Heart left ventricle (tissue), 13 donors: ENCODE data around the gene KCNAB1.

Source experiments
- POLR2A ChIP-seq, 2 donors: fragments of 450-650 bp; IDR thresholded peaks; one replicate each; pipeline ENCODE4 v1.6.1; 2017; ENCODE audit warnings: antibody characterized with exemption in 2 of 2, mild to moderate bottlenecking in 2 of 2, moderate library complexity in 2 of 2
- TF ChIP-seq, protein P1 (sequence below), 12 donors: fragments of 200-600 bp; sonication (generic) in 4 of 12; IDR thresholded peaks; one replicate each; pipeline versions ENCODE4 v1.5.0 to v1.8.0; 2018 to 2022; ENCODE audit warnings: antibody characterized with exemption in 12 of 12, mild to moderate bottlenecking in 5 of 12
- donor health status: ischemic (EF 13 %, LVEDD 7.1; RV severe dilation, severe dysfunction).
- donor health status: DM: no; HTN: yes; CAD: no.
- donor health status: DM: no; HTN: no; CAD: no.
- donor health status: ischemic (EF 25% LVEDD 6.9; RV normal size, moderate dysfunction).
- donor health status: ischemic (EF 25% LVEDD 5.7; RV mildly dilated, moderate dysfunction).
- donor health status: ischemic (EF 35%, LVEDD 5.7; RV mildly dilated, moderate dysfunction).
- donor health status: nonischemic (EF 11% LVEDD 7.7; RV severe dilation, severe dysfunction).
- donor health status: DM: yes; HTN: yes; CAD: no.
- donor health status: PGD.
- donor health status: ischemic (EF 29% LVEDD 5.4; RV normal size, mild dysfunction).
- donor health status: nonischemic (EF 23%, LVEDD 6.1; RV moderate dilation, normal function).

DNA sequence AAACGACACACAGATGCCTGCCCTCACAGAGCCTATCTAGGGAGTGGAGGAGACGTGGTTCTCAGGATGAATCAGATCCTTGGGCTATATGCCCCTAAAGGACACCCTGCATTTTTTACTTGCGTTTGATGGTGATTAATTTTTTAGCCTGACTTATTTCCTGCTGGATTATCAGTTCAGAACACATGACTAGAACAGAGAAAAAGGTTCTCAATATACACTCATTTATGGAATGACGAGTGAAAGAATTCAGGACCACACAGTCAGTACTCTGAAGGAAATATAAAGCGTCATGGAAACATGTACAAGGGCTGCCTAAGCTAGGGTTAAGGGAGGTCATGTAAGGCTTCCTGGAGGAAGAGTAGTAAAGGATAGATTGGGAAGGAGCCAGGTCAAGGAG, 312.8 kb downstream of the KCNAB1 start:
- TF ChIP-seq POLR2A (IDR thresholded peaks at IDR 0.05) = no peak
- TF ChIP-seq, protein P1, sequence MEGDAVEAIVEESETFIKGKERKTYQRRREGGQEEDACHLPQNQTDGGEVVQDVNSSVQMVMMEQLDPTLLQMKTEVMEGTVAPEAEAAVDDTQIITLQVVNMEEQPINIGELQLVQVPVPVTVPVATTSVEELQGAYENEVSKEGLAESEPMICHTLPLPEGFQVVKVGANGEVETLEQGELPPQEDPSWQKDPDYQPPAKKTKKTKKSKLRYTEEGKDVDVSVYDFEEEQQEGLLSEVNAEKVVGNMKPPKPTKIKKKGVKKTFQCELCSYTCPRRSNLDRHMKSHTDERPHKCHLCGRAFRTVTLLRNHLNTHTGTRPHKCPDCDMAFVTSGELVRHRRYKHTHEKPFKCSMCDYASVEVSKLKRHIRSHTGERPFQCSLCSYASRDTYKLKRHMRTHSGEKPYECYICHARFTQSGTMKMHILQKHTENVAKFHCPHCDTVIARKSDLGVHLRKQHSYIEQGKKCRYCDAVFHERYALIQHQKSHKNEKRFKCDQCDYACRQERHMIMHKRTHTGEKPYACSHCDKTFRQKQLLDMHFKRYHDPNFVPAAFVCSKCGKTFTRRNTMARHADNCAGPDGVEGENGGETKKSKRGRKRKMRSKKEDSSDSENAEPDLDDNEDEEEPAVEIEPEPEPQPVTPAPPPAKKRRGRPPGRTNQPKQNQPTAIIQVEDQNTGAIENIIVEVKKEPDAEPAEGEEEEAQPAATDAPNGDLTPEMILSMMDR (IDR thresholded peaks at IDR 0.05) = no peak
